ENCODE data around the gene DYSF.

Gene DYSF

DNA sequence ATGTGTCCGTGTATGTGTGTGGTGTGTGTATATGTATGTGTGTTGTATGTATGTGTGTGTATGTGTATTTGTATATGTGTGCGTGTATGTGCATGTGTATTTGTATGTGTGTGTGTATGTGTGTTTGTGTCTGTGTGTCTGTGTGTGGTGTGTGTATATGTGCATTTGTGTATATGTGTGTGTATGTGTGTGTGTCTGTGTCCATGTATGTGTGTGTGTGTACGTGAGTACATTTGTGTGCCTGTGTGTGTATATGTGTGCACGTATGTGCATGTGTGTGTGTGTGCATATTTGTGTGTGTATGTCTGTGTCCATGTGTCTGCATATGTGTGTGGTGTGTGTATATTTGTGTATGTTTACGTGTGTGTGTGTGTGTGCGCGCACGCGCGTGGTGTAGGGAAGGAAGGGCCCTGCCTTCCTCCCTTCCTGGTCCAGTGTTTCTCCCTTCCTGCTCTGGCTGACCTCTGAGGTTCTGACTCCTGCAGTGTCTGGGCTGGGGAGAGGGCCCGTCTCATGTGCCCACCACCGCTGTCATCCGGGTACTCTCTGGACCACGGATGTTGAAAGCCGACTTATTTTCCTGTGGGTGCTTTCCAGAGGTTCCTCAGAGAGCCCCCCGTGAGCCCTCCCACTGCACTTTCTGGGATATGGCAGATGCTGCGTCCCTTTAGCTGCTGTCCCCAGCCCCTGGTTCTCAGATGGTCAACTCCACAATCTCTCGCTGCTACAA lies 209.5 kb downstream of the DYSF start:
- FAIRE-seq, result no peak

DNA sequence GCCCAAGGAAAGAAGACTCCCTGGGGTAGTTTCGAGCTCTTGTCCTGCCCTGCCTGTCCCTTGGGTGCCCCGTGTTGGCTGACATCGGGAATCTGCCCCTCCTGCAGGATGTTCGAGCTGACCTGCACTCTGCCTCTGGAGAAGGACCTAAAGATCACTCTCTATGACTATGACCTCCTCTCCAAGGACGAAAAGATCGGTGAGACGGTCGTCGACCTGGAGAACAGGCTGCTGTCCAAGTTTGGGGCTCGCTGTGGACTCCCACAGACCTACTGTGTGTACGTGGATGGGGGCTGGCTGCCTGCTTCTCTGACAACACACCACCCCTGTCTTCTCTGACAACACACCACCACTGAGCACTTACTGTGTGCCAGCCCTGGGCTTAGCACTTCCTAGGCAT lies 210.8 kb downstream of the DYSF start:
- FAIRE-seq, result no peak

DNA sequence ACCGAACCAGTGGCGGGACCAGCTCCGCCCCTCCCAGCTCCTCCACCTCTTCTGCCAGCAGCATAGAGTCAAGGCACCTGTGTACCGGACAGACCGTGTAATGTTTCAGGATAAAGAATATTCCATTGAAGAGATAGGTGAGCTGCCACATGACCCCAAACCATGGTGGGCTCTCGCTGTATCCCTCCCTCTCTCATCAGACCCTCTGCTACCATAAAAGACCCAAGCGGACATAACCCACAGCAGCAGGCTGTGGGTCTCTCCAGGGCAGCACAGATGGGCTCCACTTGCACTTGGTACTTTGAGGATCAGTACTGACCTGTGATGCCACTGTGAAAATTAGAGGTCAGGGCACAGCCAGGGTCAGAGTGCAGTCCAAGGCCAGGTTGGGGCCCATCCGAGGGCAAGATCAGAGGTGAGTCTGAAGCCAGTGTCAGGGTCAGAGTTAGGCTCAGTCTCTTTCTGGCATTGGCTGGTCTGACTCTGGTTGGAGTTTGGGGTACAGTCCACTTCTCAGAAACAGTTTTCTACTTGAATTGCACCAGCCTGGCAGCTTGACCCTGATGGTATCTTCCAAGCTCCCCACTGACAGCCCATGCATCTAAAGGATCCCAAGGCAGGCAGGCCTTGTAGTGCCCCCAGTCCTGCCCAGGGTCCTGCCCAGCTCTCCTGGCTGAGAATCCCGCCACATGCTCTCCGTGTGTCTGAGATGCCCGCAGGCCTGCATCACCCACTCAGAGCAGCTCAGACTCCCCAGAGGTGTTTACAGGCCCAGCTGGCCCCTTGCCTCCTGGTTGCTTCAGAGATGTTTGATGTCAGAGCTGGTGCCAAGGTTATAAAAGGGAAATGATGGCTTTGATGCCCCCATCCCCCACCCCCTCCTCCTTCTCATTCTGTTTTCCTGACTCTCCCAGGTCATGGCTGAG lies 212.1 kb downstream of the DYSF start:
- FAIRE-seq, result no peak

DNA sequence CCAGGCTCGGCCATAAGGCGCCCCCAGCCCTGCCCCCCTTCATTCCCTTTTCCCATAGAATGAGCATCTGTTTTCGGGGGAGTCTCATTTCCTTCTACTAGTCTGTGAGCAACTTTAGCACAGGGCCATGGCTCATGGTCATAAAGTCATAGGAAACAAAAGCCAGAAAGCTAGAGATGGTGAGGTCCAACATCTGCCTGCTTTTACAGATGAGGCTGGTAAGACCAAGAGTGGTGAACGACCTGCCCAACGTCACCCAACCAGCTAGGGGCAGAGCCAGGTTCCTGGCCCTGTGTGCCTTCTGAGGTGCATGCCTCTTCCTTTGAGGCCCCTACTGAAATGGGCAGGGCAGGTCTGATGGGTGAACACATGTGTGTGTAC lies 212.7 kb downstream of the DYSF start:
- no peak for FAIRE-seq

DNA sequence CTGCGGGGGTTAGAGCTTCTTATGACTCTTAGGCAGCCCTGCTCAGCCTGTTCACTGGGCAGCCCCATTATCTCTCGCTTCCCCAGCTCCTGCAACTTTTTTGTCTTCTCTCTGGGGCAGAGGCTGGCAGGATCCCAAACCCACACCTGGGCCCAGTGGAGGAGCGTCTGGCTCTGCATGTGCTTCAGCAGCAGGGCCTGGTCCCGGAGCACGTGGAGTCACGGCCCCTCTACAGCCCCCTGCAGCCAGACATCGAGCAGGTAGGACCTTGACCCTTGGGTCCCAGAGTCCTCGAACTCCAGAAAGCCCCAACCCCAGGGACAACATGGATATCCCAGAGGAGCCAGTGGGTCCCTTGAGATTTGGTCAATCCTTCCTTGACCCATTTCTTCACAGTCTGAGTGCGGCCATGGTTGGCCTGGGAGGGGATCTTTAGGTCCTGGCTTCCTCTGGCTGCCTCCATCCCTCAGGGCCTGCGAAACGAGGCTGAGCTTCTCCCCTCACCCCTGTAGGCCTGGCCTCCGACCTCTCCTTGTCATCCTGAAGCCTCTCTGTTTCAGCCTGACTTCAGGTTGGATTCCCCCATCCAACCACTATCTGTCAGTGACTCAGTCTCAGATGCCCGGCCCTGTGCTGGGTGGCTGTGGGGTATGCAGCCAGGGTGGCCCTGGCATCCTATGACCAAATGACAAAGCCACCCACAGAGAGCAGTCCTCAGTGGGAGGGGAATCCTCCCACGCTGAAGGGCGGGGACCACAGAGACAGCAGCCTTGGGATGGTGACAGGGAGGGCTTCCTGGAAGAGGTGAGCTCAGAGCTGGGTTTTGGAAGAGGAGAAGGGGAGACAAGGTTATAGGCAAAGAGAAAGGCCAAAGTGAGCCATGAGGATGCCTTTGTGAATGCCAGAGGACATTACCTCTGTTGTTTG lies 214.2 kb downstream of the DYSF start:
- no peak for FAIRE-seq

DNA sequence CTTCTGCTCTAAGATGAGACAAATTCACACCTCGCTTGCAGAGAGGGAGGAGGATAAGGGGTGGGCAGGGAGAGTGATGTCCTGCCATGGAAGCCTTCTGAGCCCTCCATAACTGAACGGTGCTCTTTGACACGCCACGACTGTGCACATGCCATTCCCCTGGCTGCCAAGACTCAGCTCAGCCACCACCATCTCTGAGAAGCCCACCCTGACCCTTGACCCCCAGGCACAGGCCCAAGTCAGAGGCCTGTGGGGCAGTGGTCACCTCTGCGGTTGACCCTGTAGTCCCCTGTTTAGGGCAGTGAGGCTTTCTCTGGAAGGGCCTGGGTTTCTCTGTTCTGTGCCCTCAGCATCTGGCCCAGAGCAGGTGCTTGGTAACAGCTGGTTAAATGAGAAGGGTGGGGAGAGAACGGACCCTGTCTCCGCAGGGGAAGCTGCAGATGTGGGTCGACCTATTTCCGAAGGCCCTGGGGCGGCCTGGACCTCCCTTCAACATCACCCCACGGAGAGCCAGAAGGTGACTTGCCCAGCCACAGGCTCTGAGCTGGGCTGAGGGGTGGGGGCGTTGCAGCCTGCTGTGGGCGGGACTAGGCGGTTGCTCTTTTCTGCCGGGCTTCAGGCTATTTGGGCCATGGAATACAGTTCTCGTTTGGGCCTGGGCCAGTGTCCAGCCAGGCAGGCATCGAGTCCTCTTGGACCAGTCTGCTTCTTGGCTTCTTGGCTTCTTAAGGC lies 215.1 kb downstream of the DYSF start:
- no peak for FAIRE-seq

DNA sequence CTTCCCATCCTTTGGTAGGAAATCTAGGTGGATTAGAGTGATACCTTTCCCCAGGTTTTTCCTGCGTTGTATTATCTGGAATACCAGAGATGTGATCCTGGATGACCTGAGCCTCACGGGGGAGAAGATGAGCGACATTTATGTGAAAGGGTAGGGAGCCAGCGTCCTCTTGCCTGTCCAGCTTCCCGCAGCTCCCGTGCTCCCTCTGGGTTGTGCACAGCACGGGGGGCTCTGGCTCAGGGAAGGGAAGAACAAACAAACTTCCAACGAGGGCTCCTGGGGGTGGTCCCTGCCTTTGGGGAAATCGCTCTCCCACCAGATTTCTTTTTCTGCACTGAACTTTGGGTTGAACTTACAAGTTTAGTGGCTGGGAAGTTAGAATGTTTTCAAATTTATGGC lies 215.7 kb downstream of the DYSF start:
- no peak for FAIRE-seq

DNA sequence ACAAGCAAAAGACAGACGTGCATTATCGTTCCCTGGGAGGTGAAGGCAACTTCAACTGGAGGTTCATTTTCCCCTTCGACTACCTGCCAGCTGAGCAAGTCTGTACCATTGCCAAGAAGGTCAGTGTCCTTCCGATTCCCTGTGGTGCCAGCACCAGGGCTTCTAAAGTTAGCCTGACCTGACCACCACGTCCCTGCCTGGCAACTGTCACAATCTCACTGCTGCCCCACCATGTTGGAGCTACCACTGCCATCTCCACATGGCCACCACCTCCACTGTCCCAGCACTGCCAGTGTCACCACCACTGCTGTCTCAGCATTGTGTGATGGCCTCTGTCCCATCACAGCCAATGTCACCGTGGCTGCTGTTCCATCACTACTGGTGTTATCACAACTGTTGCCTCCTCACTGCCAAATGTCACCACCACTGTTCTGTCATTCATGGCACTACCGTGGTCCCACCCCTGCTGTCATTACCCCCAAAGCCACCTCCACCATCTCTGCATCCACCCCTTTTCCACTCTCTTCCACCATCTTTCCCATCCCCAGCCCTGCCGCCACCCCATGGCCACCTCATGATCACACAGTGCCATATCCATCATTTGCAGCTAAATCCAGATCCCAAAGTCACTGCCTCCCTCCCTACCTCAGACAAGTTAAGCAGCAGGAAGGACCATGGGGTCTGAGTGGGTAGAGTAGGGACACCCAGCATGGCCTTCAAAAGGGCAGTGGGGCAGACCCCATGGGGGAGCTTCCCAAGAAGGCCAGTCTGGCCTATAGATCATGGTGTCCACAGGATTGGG lies 216.5 kb downstream of the DYSF start:
- FAIRE-seq, result no peak

DNA sequence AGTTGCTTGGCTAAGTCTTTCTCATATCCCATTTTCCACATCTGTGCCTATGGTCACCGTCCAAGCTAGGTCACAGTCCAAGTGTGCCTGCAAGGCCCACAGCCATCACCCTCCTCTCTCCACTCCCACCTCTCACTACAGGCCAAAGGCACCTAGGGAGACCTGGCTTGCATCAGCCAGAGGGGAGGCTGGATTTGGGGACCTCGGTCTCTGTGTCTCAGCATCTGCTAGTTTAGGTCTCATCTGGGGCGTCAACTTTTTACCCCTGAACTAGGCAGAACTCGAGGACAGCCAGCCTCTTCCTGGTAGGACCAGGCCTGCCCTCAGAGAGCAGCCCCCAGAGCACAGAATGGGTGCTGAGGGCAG lies 217.1 kb downstream of the DYSF start:
- FAIRE-seq, result no peak

DNA sequence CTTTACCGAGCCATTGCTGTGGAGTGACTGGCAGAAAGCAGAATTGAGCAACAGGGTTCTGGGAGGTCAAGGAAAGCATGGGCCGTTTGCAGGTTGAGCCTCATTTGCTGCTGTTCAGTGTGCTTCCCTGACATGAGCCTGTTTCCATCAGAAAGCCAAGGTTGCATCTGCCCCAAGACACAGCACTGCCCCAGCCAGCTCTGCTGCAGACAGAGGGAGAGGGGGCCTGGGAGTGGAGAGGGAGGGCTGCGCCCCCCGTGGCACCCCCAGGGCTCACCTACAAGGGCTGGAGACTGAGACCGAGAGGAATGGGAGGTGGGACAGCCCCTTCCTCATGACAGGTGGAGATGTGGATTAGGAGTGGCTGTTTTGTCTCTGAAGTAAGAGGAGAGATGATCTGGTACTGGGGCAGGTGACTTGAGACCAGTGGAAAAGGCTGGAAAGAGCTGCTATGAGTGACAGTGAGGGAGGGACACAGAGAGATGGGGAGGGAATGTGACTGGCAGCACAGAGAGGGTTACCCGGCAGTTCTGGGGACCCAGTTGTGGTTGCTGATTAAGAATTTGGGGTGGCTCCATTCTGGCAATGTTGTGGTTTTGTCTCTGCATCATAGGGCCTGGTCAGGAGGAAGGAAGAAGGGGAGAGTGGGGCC lies 218.0 kb downstream of the DYSF start:
- FAIRE-seq, result no peak

DNA sequence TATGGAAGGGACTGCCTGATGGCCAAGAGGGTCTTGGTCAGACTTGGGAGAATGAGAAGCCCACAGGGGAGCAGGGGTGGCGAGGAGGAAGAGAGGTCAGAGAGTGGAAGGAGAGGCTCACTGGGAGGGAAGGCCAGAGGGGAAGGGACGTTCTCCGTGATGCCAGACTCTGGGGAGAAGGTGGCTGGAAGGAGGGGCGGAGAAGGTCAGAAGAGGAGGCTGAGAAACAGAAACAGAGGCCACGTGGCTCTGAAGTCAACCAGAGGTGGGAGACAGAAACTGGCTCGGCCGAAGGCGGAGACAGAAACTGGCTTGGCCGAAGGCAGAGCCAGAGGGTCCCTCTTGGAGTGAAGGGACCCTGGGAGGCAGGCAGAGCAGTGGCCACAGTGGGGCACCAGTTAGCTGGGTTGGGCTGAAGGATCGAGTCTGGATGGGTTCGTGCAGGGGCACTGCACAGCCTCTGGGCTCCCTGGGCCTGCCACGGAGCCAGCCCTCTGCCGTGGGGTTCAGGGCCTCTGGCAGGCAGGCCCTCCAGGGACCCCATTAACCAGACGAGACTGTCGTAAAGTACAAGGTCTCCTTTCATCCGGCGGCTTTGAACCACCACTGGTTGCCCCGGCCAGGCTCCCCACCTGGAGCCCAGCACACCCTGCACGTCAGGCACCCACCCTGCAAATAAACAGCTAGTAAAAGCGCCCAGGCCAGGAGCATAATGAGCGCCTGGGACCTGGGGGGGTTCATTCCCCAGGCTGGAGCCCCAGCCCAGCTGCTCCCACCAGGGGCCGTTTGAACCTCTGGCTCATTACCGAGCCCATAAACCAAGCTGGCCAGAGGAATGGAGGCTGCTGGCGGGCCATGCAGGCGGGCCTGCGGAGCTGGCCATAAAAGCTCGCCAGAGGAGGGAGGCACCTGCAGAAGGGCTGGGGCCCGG lies 218.8 kb downstream of the DYSF start:
- no peak for FAIRE-seq

DNA sequence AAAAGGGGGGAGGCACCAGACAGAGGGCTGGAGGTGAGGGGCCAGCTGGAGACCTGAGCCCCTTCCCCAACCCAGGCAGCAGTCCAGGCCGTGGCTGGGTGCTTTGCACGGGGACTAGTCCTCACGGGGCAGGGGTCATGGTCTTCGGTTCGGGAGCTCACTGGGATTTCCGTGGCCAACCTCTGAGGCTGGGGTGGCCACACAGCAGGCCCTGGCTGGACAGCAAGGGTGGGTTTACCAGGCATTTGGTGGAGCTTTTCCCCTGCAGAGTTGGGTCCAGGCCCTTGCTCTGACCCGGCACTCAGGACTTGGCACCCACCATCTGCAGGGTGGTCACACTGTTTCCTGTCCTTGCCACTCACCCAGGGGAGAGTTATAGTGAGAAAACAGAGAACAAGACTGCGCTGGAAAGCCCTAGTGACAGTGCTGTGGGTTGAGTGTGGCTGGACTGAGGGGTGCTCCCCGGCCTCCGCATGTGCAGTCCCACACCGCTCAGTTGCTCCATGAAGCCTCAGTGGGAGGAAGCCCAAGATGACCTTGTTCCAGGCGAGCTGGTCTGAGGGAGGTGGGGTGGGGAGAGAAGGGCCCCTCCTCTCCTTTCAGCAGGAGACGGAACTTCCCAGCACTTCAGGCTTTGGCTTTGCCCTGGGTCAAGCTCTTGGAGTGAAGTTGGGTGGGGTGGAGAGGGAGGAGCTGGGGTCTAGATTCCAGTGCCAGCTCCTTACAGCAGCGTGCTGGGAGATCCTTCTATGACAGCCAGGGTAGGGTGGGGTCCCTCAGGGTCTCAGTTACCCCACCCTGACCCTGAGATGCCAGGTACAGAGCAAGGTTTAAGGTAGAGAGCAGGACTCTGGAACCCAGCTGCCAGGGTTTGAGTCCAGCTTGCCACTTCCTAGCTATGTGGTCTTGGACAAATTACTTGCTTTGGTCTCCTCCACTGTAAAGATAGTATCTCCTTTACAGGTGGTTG lies 219.8 kb downstream of the DYSF start:
- FAIRE-seq, result no peak

DNA sequence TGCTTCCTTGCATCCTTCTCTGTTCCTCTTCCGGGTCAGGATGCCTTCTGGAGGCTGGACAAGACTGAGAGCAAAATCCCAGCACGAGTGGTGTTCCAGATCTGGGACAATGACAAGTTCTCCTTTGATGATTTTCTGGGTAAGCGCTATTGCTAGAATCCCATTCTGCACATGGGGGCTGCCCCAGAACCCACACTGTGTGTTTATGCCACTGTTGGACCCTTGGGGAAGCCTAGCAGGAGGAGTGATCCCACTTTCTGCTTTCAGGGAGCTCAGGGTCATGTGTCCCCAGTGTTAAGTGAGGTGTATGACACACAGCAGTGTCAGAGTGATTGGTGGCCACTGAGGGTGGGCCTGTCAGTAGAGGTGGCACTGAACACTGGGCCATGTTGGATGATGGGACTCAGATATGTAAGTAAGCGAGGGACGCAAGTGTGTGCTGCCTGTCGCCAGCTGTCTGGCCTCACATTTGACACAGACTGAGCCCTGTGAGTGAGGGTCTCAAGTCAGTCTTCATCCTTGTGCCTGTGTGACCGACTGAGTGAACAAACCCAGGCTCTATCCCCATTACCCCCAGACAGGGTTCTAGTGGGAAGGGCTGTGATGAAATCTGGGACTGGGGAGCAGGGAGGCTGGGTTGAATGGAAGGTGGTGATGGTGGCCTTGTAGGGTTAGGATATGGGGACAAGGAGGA lies 220.9 kb downstream of the DYSF start:
- no peak for FAIRE-seq

DNA sequence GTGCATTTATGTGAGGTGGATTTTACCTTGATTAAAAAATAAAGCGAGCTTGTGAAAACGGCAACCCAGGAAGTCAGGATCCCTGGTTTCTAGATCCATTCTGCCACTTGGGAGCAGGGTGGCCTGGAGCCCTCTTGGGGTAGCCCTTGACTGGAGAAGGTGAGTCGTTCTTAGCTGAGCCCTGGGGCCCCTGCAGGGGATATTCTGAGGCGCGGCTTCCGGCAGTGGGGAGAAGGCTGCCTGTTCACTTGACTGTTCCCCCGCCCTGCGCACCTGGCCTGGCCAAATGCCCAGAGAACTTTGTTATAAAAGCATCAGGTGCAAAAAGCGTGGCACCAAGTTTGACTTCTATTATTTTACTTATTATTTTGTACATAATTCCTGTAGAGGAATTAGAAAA lies 221.9 kb downstream of the DYSF start:
- no peak for FAIRE-seq

DNA sequence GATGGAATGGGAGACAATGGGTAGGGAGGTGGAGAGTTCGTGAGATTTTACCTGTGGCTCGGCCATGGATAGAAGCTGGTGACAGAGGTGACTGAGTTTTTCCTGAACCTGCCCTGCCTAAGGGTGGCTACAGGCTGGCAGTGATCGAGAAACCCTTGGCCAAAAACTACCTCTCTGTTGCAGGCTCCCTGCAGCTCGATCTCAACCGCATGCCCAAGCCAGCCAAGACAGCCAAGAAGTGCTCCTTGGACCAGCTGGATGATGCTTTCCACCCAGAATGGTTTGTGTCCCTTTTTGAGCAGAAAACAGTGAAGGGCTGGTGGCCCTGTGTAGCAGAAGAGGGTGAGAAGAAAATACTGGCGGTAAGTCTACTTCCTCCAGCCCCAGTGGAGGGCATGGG lies 225.5 kb downstream of the DYSF start:
- FAIRE-seq, result no peak

DNA sequence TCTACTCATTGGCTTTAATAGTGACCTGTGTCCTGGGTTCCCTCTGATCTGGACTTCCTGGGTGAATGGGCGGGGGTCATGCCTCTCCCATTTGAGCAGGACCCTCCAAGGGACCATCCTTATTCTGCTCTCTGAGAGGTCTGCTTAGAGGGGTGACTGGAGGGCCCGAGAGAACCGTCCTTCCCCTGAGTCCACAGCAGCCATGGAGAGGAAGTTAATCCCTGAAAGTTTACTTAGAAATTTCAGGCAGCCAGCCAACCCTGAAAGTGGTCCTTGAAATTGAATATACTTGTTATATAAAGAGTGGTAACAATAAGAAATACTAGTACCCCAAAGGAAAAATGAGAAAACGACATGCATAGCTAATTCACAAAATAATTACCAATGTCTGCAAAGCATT lies 226.1 kb downstream of the DYSF start:
- FAIRE-seq, result no peak

DNA sequence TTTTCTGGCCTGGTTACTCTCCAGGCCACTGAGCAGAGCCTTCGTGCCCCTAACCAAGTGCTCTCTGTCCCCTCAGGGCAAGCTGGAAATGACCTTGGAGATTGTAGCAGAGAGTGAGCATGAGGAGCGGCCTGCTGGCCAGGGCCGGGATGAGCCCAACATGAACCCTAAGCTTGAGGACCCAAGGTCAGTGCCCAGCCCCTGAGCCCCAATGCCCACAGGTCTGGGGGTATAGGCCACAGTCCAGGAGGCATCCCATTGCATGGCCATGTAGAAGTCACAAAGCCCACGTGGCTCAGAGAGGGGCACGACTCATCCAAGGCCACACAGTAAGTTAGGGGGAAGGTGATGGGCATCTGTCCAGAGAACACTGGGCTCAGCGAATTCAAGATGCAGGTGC lies 227.6 kb downstream of the DYSF start:
- FAIRE-seq, result no peak

DNA sequence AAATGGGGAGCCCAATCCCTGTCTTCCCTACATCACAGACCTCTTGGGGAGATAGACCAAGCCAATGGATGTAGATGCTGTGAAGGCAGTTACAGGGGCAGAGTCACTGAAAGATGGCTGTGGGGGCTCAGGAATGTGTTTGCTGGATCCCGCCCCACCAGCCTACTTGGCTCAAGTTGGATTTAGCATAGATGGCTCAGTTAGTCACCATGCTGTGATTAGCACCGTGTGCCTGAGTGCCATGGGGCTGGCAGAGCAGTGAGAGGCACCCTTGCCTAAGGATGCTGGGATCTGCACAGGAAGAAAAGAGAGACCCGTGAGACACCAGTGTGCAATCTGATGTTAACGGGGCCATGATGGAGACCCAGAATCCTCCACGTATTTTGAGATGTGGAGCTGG lies 228.3 kb downstream of the DYSF start:
- no peak for FAIRE-seq
